ENCODE results near the gene CAMK4. TPM values are rescaled to one million over a fixed set of nuclear protein-coding genes. Genes with fewer than 3 reads are reported as not detected.
A peak's percentile ranks its signal among the peaks of the same experiment; 100 is the strongest.

Gene CAMK4
- total RNA-seq, 1 experiment from 2014 or later: 10.2 TPM

GRCh38 chr5:111383288-111383970 is 159.2 kb downstream of the CAMK4 start:
- DNase-seq (ENCODE audit: low read depth, low spot score) (no peak), ATAC-seq (peak; percentile 34; the same call in 1 of the 2 replicates)
- no peak for TF ChIP-seq ELF1 (IDR thresholded peaks at IDR 0.05; ENCODE audit: borderline replicate concordance, low read depth)
- TF ChIP-seq ZNF274 (IDR thresholded peaks at IDR 0.05; ENCODE audit: low read depth, low read length): no peak
- no peak for TF ChIP-seq SIN3A (IDR thresholded peaks at IDR 0.05; ENCODE audit: low read depth)
- TF ChIP-seq MAX (IDR thresholded peaks at IDR 0.05): no peak
- TF ChIP-seq RAD21 (IDR thresholded peaks at IDR 0.05; ENCODE audit: low read depth): no peak
- TF ChIP-seq CBX3 (IDR thresholded peaks at IDR 0.05; ENCODE audit: low read depth): no peak
- no peak for TF ChIP-seq SP1 (IDR thresholded peaks at IDR 0.05; ENCODE audit: low read depth)
- TF ChIP-seq CEBPB (IDR thresholded peaks at IDR 0.05; ENCODE audit: low read depth): no peak
- TF ChIP-seq REST (IDR thresholded peaks at IDR 0.05; ENCODE audit: low read depth): no peak
- no peak for TF ChIP-seq ATF3 (IDR thresholded peaks at IDR 0.05)
- no peak for TF ChIP-seq FOSL1 (IDR thresholded peaks at IDR 0.05; ENCODE audit: low read depth)
- no peaks in the 10 kb centered on the region for H3K36me3 ChIP-seq (ENCODE audit: control insufficient read depth in 1 of 2, insufficient read depth in 2 of 2, low read length in 2 of 2)
- ChIA-PET RAD21 (ENCODE audit: low non-redundant PET in 1 of 2, low total read pairs in 2 of 2, uncharacterized antibody in 2 of 2, unreplicated experiment in 2 of 2) (no interaction called here), CTCF (no interaction called here), POLR2A (no interaction called here)
- no peak overlapping the region; a peak in 1 of 4 replicates for H3K4me3 ChIP-seq (replicated peaks in 1 of 2; ENCODE audit: low read depth in 1 of 2, low read length in 2 of 2)
- intact Hi-C loops (cut with micrococcal nuclease): no loop called here
- peak overlapping the region; percentile 36 for H3K4me2 ChIP-seq (ENCODE audit: low read length)
- H3K9ac ChIP-seq (ENCODE audit: low read length): no peak overlapping the region
- no peaks in the 10 kb centered on the region for H4K20me1 ChIP-seq (ENCODE audit: insufficient read depth)
- H3K9me3 ChIP-seq (ENCODE audit: control insufficient read depth in 1 of 2, insufficient read depth in 1 of 2, low read depth in 1 of 2, low read length in 2 of 2): no peaks in the 10 kb centered on the region
- H3K27ac ChIP-seq (ENCODE audit: low read depth, low read length): no peak overlapping the region
- H3K9me2 ChIP-seq (ENCODE audit: insufficient read depth): no peaks in the 10 kb centered on the region
- H3K79me2 ChIP-seq (ENCODE audit: insufficient read depth, low read length): no peaks in the 10 kb centered on the region
- H3K27me3 ChIP-seq (ENCODE audit: insufficient read depth, low read length): no peaks in the 10 kb centered on the region
- H3K4me1 ChIP-seq (ENCODE audit: control insufficient read depth in 1 of 2, insufficient read depth in 2 of 2, low read length in 2 of 2): peaks cover 3 to 16% of the 10 kb centered on the region in 2 experiments; a peak in 3 of 4 replicates
- H2AFZ ChIP-seq (ENCODE audit: low read depth, low read length, poor library complexity, severe bottlenecking): no peak overlapping the region
- no TSS peak for BruUV-seq (replicated peaks)

All from HCT116 (cell line).